Activated T-cell treated with anti-CD3 and anti-CD28 coated beads, Interleukin-2, amount 50 U/mL, for 24 hours (primary cell): Measurements from ENCODE around the gene CIT.

Experiments
- DNase-seq: peaks from one replicate; pipeline ENCODE4 v3.0.0-alpha.2; 2020
- H3K27ac Mint-ChIP-seq: 2 replicates; pipeline ENCODE4 v1.8.0; 2020; ENCODE audit warnings: mild to moderate bottlenecking, mixed read lengths
- H3K27me3 Mint-ChIP-seq: 2 replicates; pipeline ENCODE4 v1.8.0; 2020; ENCODE audit warnings: mixed read lengths
- H3K36me3 Mint-ChIP-seq: 2 replicates; pipeline ENCODE4 v1.8.0; 2020; ENCODE audit warnings: low read depth, mixed read lengths
- H3K4me1 Mint-ChIP-seq: 2 replicates; pipeline ENCODE4 v1.8.0; 2020; ENCODE audit warnings: low read depth, mixed read lengths
- H3K4me3 Mint-ChIP-seq: 2 replicates; pipeline ENCODE4 v1.8.0; 2020; ENCODE audit warnings: mild to moderate bottlenecking, moderate library complexity, mixed read lengths
- H3K9me3 Mint-ChIP-seq: 2 replicates; pipeline ENCODE4 v1.8.0; 2020; ENCODE audit warnings: mixed read lengths

Gene CIT

GRCh38 chr12:119751961-119752360 is 125.2 kb downstream of the CIT start:
- Mint-ChIP-seq H3K4me1 (no peaks in the 10 kb centered on the region), H3K27me3 (no peaks in the 10 kb centered on the region), H3K4me3 (no peak overlapping the region), H3K27ac (no peak overlapping the region), H3K9me3 (no peaks in the 10 kb centered on the region), H3K36me3 (peaks cover 26% of the 10 kb centered on the region)
- no peak for DNase-seq

- H3K9me3 Mint-ChIP-seq, result peaks cover 15% of the 10 kb centered on the region
- H3K27ac Mint-ChIP-seq, result no peak overlapping the region
- H3K4me1 Mint-ChIP-seq, result no peaks in the 10 kb centered on the region
- H3K36me3 Mint-ChIP-seq, result peaks cover 43% of the 10 kb centered on the region
- H3K27me3 Mint-ChIP-seq, result no peaks in the 10 kb centered on the region
- no peak for DNase-seq
- H3K4me3 Mint-ChIP-seq, result no peak overlapping the region
Measured at GRCh38 chr12:119749666-119750065, 127.5 kb downstream of the CIT start.

- peaks cover 51% of the 10 kb centered on the region for H3K36me3 Mint-ChIP-seq
- no peaks in the 10 kb centered on the region for H3K27me3 Mint-ChIP-seq
- no peak for DNase-seq
- no peaks in the 10 kb centered on the region for H3K4me1 Mint-ChIP-seq
- no peak overlapping the region for H3K4me3 Mint-ChIP-seq
- H3K9me3 Mint-ChIP-seq, result peaks cover 22% of the 10 kb centered on the region
- no peak overlapping the region for H3K27ac Mint-ChIP-seq
Measured at GRCh38 chr12:119748497-119748896, 128.6 kb downstream of the CIT start.

- Mint-ChIP-seq H3K4me3 (no peak overlapping the region), H3K36me3 (peaks cover 67% of the 10 kb centered on the region), H3K4me1 (no peaks in the 10 kb centered on the region), H3K27me3 (no peaks in the 10 kb centered on the region), H3K9me3 (peaks cover 31% of the 10 kb centered on the region), H3K27ac (no peak overlapping the region)
- DNase-seq, result no peak
Measured at GRCh38 chr12:119746169-119746568, 131.0 kb downstream of the CIT start.

- peaks cover 31% of the 10 kb centered on the region for H3K9me3 Mint-ChIP-seq
- no peak overlapping the region for H3K4me3 Mint-ChIP-seq
- H3K27me3 Mint-ChIP-seq, result no peaks in the 10 kb centered on the region
- H3K4me1 Mint-ChIP-seq, result no peaks in the 10 kb centered on the region
- peaks cover 58% of the 10 kb centered on the region for H3K36me3 Mint-ChIP-seq
- no peak overlapping the region for H3K27ac Mint-ChIP-seq
- DNase-seq, result no peak
Measured at GRCh38 chr12:119744900-119745606, 132.1 kb downstream of the CIT start.

- no peaks in the 10 kb centered on the region for H3K4me1 Mint-ChIP-seq
- peaks cover 44% of the 10 kb centered on the region for H3K36me3 Mint-ChIP-seq
- H3K27me3 Mint-ChIP-seq, result no peaks in the 10 kb centered on the region
- no peak overlapping the region for H3K4me3 Mint-ChIP-seq
- H3K27ac Mint-ChIP-seq, result no peak overlapping the region
- no peak for DNase-seq
- H3K9me3 Mint-ChIP-seq, result peaks cover 31% of the 10 kb centered on the region
Measured at GRCh38 chr12:119742700-119743099, 134.4 kb downstream of the CIT start.

- Mint-ChIP-seq H3K27me3 (no peaks in the 10 kb centered on the region), H3K27ac (no peak overlapping the region), H3K4me1 (no peaks in the 10 kb centered on the region), H3K36me3 (peaks cover 34% of the 10 kb centered on the region), H3K4me3 (no peak overlapping the region), H3K9me3 (peaks cover 22% of the 10 kb centered on the region)
- DNase-seq, result no peak
Measured at GRCh38 chr12:119740830-119741229, 136.3 kb downstream of the CIT start.

GRCh38 chr12:119735079-119735478 is 142.0 kb downstream of the CIT start:
- no peaks in the 10 kb centered on the region for H3K27me3 Mint-ChIP-seq
- H3K36me3 Mint-ChIP-seq, result peaks cover 18% of the 10 kb centered on the region
- no peak overlapping the region for H3K4me3 Mint-ChIP-seq
- no peak overlapping the region for H3K27ac Mint-ChIP-seq
- no peak for DNase-seq
- H3K4me1 Mint-ChIP-seq, result no peaks in the 10 kb centered on the region
- no peaks in the 10 kb centered on the region for H3K9me3 Mint-ChIP-seq

GRCh38 chr12:119730381-119730780 is 146.7 kb downstream of the CIT start:
- no peaks in the 10 kb centered on the region for H3K9me3 Mint-ChIP-seq
- no peak overlapping the region for H3K4me3 Mint-ChIP-seq
- no peak overlapping the region for H3K27ac Mint-ChIP-seq
- H3K27me3 Mint-ChIP-seq, result no peaks in the 10 kb centered on the region
- H3K4me1 Mint-ChIP-seq, result no peaks in the 10 kb centered on the region
- no peak for DNase-seq
- peaks cover 18% of the 10 kb centered on the region for H3K36me3 Mint-ChIP-seq

- no peak for DNase-seq
- Mint-ChIP-seq H3K9me3 (no peaks in the 10 kb centered on the region), H3K27ac (no peak overlapping the region), H3K4me1 (no peaks in the 10 kb centered on the region), H3K36me3 (peaks cover 18% of the 10 kb centered on the region), H3K27me3 (no peaks in the 10 kb centered on the region), H3K4me3 (no peak overlapping the region)
Measured at GRCh38 chr12:119729871-119730270, 147.2 kb downstream of the CIT start.

- no peaks in the 10 kb centered on the region for H3K4me1 Mint-ChIP-seq
- DNase-seq, result no peak
- no peaks in the 10 kb centered on the region for H3K9me3 Mint-ChIP-seq
- H3K27me3 Mint-ChIP-seq, result no peaks in the 10 kb centered on the region
- no peak overlapping the region for H3K27ac Mint-ChIP-seq
- peaks cover 7% of the 10 kb centered on the region for H3K36me3 Mint-ChIP-seq
- no peak overlapping the region for H3K4me3 Mint-ChIP-seq
Measured at GRCh38 chr12:119728444-119728745, 148.7 kb downstream of the CIT start.

GRCh38 chr12:119727600-119728443 is 149.3 kb downstream of the CIT start:
- Mint-ChIP-seq H3K27ac (no peak overlapping the region), H3K36me3 (peaks cover 4% of the 10 kb centered on the region), H3K9me3 (no peaks in the 10 kb centered on the region), H3K27me3 (no peaks in the 10 kb centered on the region), H3K4me1 (no peaks in the 10 kb centered on the region), H3K4me3 (no peak overlapping the region)
- no peak for DNase-seq

- Mint-ChIP-seq H3K9me3 (no peaks in the 10 kb centered on the region), H3K36me3 (no peaks in the 10 kb centered on the region), H3K4me3 (no peak overlapping the region), H3K27ac (no peak overlapping the region), H3K4me1 (no peaks in the 10 kb centered on the region), H3K27me3 (no peaks in the 10 kb centered on the region)
- DNase-seq, result no peak
Measured at GRCh38 chr12:119725523-119725922, 151.6 kb downstream of the CIT start.

GRCh38 chr12:119721306-119721705 is 155.8 kb downstream of the CIT start:
- Mint-ChIP-seq H3K4me3 (no peak overlapping the region), H3K9me3 (no peaks in the 10 kb centered on the region), H3K27me3 (no peaks in the 10 kb centered on the region), H3K27ac (no peak overlapping the region), H3K4me1 (peaks cover 6% of the 10 kb centered on the region), H3K36me3 (peaks cover 15% of the 10 kb centered on the region)
- DNase-seq, result no peak

GRCh38 chr12:119720349-119720748 is 156.8 kb downstream of the CIT start:
- peaks cover 20% of the 10 kb centered on the region for H3K36me3 Mint-ChIP-seq
- DNase-seq, result no peak
- no peak overlapping the region for H3K4me3 Mint-ChIP-seq
- peaks cover under 1% of the 10 kb centered on the region for H3K9me3 Mint-ChIP-seq
- no peak overlapping the region for H3K27ac Mint-ChIP-seq
- H3K4me1 Mint-ChIP-seq, result peaks cover 8% of the 10 kb centered on the region
- H3K27me3 Mint-ChIP-seq, result no peaks in the 10 kb centered on the region
